ENCODE measurements around the gene C3orf22. TPM values are rescaled to one million over a fixed set of nuclear protein-coding genes. Genes with fewer than 3 reads are reported as not detected.

Gene C3orf22
- total RNA-seq, 4 donors from 2014 or later = not detected

GRCh38 chr3:126514161-126514560 lies 44.6 kb downstream of the C3orf22 start:
- H3K27ac ChIP-seq = no peak overlapping the region
- H3K4me1 ChIP-seq = no peaks in the 10 kb centered on the region
- no peak for DNase-seq
- intact Hi-C loops (cut with DNase I; ENCODE audit: low total_unique reads) = no loop called here
- H3K9me3 ChIP-seq = no peaks in the 10 kb centered on the region
- H3K27me3 ChIP-seq = no peaks in the 10 kb centered on the region
- no peak for TF ChIP-seq POLR2A (IDR thresholded peaks at IDR 0.05)
- no peak for TF ChIP-seq CTCF (IDR thresholded peaks at IDR 0.05)
- no peaks in the 10 kb centered on the region for H3K36me3 ChIP-seq
- no peak overlapping the region for H3K4me3 ChIP-seq

GRCh38 chr3:126512916-126513650 lies 45.6 kb downstream of the C3orf22 start:
- DNase-seq = no peak
- no peaks in the 10 kb centered on the region for H3K9me3 ChIP-seq
- no peaks in the 10 kb centered on the region for H3K36me3 ChIP-seq
- no peak for TF ChIP-seq CTCF (IDR thresholded peaks at IDR 0.05)
- TF ChIP-seq POLR2A (IDR thresholded peaks at IDR 0.05) = no peak
- H3K27ac ChIP-seq = no peak overlapping the region
- H3K4me3 ChIP-seq = no peak overlapping the region
- H3K27me3 ChIP-seq = no peaks in the 10 kb centered on the region
- H3K4me1 ChIP-seq = no peaks in the 10 kb centered on the region
- intact Hi-C loops (cut with DNase I; ENCODE audit: low total_unique reads) = no loop called here

- no peak for DNase-seq
- intact Hi-C loops (cut with DNase I; ENCODE audit: low total_unique reads) = no loop called here
- Histone ChIP-seq H3K27ac (no peak overlapping the region), H3K27me3 (no peaks in the 10 kb centered on the region), H3K4me3 (no peak overlapping the region), H3K4me1 (no peaks in the 10 kb centered on the region), H3K9me3 (no peaks in the 10 kb centered on the region), H3K36me3 (no peaks in the 10 kb centered on the region)
- TF ChIP-seq CTCF (IDR thresholded peaks at IDR 0.05) (no peak), POLR2A (IDR thresholded peaks at IDR 0.05) (no peak)
Observed at GRCh38 chr3:126512026-126512425, 46.7 kb downstream of the C3orf22 start.

- TF ChIP-seq CTCF (IDR thresholded peaks at IDR 0.05) = no peak
- no peak for TF ChIP-seq POLR2A (IDR thresholded peaks at IDR 0.05)
- Histone ChIP-seq H3K27ac (no peak overlapping the region), H3K4me3 (no peak overlapping the region), H3K4me1 (no peaks in the 10 kb centered on the region), H3K36me3 (no peaks in the 10 kb centered on the region), H3K9me3 (no peaks in the 10 kb centered on the region), H3K27me3 (no peaks in the 10 kb centered on the region)
- intact Hi-C loops (cut with DNase I; ENCODE audit: low total_unique reads) = no loop called here
- DNase-seq = no peak
Observed at GRCh38 chr3:126511291-126511690, 47.4 kb downstream of the C3orf22 start.

GRCh38 chr3:126510308-126510910 lies 48.3 kb downstream of the C3orf22 start:
- H3K4me1 ChIP-seq = no peaks in the 10 kb centered on the region
- TF ChIP-seq POLR2A (IDR thresholded peaks at IDR 0.05) = no peak
- TF ChIP-seq CTCF (IDR thresholded peaks at IDR 0.05) = no peak
- no peak for DNase-seq
- H3K4me3 ChIP-seq = no peak overlapping the region
- H3K27ac ChIP-seq = no peak overlapping the region
- intact Hi-C loops (cut with DNase I; ENCODE audit: low total_unique reads) = no loop called here
- no peaks in the 10 kb centered on the region for H3K27me3 ChIP-seq
- H3K36me3 ChIP-seq = no peaks in the 10 kb centered on the region
- no peaks in the 10 kb centered on the region for H3K9me3 ChIP-seq

Data from uterus (tissue), 4 donors.